Tibial nerve (tissue), 3 donors: ENCODE results near the gene SLTM.

Source experiments
- POLR2A ChIP-seq, 2 donors: fragments of 450-650 bp; IDR thresholded peaks; one replicate each; pipeline ENCODE4 v1.6.1; 2017; ENCODE audit warnings: antibody characterized with exemption in 2 of 2, mild to moderate bottlenecking in 2 of 2, moderate library complexity in 2 of 2
- TF ChIP-seq, protein P1 (sequence below), 5 experiments: fragments of 200-600 bp in 3 of 5; fragments of 450-650 bp in 2 of 5; sonication (generic) in 3 of 5; IDR thresholded peaks; one replicate each; pipeline ENCODE4 v1.5.1; 2016 to 2019; ENCODE audit warnings: antibody characterized with exemption in 5 of 5, mild to moderate bottlenecking in 3 of 5, moderate library complexity in 2 of 5

DNA sequence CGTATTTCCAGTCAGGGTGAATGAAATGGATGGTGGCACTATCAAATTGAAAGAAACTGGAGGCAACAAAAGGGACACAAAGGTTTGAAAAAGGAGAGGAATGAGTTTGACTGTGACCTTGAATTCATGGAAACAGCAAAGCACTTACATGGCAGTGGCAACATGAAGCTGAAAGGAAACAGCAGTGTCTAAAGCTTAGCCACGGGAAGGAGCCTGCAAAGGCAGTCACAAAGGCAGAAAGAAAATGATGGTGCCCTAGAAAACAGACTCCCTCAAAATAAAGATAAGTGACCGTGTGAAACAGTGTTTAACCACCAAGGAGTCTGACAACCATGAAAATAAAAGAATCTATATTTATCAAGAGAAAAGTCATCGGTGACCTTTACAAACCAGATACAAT, 51.2 kb downstream of the SLTM start:
- TF ChIP-seq, protein P1, sequence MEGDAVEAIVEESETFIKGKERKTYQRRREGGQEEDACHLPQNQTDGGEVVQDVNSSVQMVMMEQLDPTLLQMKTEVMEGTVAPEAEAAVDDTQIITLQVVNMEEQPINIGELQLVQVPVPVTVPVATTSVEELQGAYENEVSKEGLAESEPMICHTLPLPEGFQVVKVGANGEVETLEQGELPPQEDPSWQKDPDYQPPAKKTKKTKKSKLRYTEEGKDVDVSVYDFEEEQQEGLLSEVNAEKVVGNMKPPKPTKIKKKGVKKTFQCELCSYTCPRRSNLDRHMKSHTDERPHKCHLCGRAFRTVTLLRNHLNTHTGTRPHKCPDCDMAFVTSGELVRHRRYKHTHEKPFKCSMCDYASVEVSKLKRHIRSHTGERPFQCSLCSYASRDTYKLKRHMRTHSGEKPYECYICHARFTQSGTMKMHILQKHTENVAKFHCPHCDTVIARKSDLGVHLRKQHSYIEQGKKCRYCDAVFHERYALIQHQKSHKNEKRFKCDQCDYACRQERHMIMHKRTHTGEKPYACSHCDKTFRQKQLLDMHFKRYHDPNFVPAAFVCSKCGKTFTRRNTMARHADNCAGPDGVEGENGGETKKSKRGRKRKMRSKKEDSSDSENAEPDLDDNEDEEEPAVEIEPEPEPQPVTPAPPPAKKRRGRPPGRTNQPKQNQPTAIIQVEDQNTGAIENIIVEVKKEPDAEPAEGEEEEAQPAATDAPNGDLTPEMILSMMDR (IDR thresholded peaks at IDR 0.05) = no peak
- TF ChIP-seq POLR2A (IDR thresholded peaks at IDR 0.05) = no peak
